Testis (tissue), 2 donors: Measurements from ENCODE around the gene PRDX4.

Experiments used
- CTCF ChIP-seq, 3 experiments: fragments of 450-650 bp in 2 of 3; fragments of 200-600 bp in 1 of 3; sonication (generic) in 1 of 3; IDR thresholded peaks; one replicate each; pipeline ENCODE4 v1.5.1; 2016 to 2019; ENCODE audit warnings: antibody characterized with exemption in 3 of 3, mild to moderate bottlenecking in 2 of 3, moderate library complexity in 1 of 3
- POLR2A ChIP-seq: fragments of 450-650 bp; IDR thresholded peaks from one replicate; pipeline ENCODE4 v1.6.1; 2017; ENCODE audit warnings: antibody characterized with exemption, mild to moderate bottlenecking, moderate library complexity

GRCh38 chrX:23656684-23657083, 10.6 kb upstream of the PRDX4 start:
- TF ChIP-seq CTCF (IDR thresholded peaks at IDR 0.05) = no peak
- TF ChIP-seq POLR2A = no peak
